Stimulated activated CD8-positive, alpha-beta memory T cell treated with anti-CD3 and anti-CD28 coated beads, Interleukin-4, amount 100 ng/mL, for 24 hours (primary cell): Measurements from ENCODE around the gene MGAT5B.

ENCODE experiments used
- DNase-seq: peaks from one replicate; pipeline ENCODE4 v3.0.0-alpha.2; 2020; ENCODE audit warnings: low read depth

The MGAT5B gene

GRCh38 chr17:76927577-76927976, 59.4 kb downstream of the MGAT5B start:
- DNase-seq, result no peak

GRCh38 chr17:76927982-76928381, 59.8 kb downstream of the MGAT5B start:
- no peak for DNase-seq

GRCh38 chr17:76929148-76929547, 60.9 kb downstream of the MGAT5B start:
- no peak for DNase-seq

- DNase-seq, result no peak
Measured at GRCh38 chr17:76929601-76930000, 61.4 kb downstream of the MGAT5B start.

- no peak for DNase-seq
Measured at GRCh38 chr17:76930107-76930506, 61.9 kb downstream of the MGAT5B start.

- no peak for DNase-seq
Measured at GRCh38 chr17:76932402-76933333, 64.5 kb downstream of the MGAT5B start.

GRCh38 chr17:76934561-76935320, 66.5 kb downstream of the MGAT5B start:
- no peak for DNase-seq

GRCh38 chr17:76935331-76935730, 67.1 kb downstream of the MGAT5B start:
- no peak for DNase-seq

GRCh38 chr17:76937238-76937637, 69.0 kb downstream of the MGAT5B start:
- no peak for DNase-seq

- DNase-seq, result no peak
Measured at GRCh38 chr17:76938009-76938408, 69.8 kb downstream of the MGAT5B start.

GRCh38 chr17:76940295-76940694, 72.1 kb downstream of the MGAT5B start:
- DNase-seq, result no peak

GRCh38 chr17:76940738-76941350, 72.6 kb downstream of the MGAT5B start:
- no peak for DNase-seq

GRCh38 chr17:76943202-76943601, 75.0 kb downstream of the MGAT5B start:
- DNase-seq, result no peak

GRCh38 chr17:76943781-76944213, 75.6 kb downstream of the MGAT5B start:
- no peak for DNase-seq

- no peak for DNase-seq
Measured at GRCh38 chr17:76944477-76944876, 76.3 kb downstream of the MGAT5B start.

GRCh38 chr17:76946111-76946771, 78.0 kb downstream of the MGAT5B start:
- no peak for DNase-seq

GRCh38 chr17:76946772-76947135, 78.5 kb downstream of the MGAT5B start:
- DNase-seq, result no peak

GRCh38 chr17:76947309-76947708, 79.1 kb downstream of the MGAT5B start:
- DNase-seq, result no peak

- no peak for DNase-seq
Measured at GRCh38 chr17:76947771-76948170, 79.6 kb downstream of the MGAT5B start.

- DNase-seq, result no peak
Measured at GRCh38 chr17:76948301-76948700, 80.1 kb downstream of the MGAT5B start.

GRCh38 chr17:76948726-76949342, 80.6 kb downstream of the MGAT5B start:
- no peak for DNase-seq
